22Rv1 (cell line): ENCODE results near the gene SQOR.

Experiments
- H3K27ac ChIP-seq: fragments of 450-650 bp; 2 replicates; pipeline ENCODE4 v1.5.1; 2017
- CTCF ChIP-seq: fragments of 450-650 bp; IDR thresholded peaks from 2 replicates; pipeline ENCODE4 v1.5.1; 2017; ENCODE audit warnings: mild to moderate bottlenecking
- ZFX ChIP-seq: fragments of 450-650 bp; IDR thresholded peaks from 2 replicates; pipeline ENCODE4 v1.6.1; 2017; ENCODE audit warnings: antibody characterized with exemption, borderline replicate concordance

Gene SQOR

GRCh38 chr15:45650889-45651525 lies 16.2 kb downstream of the SQOR start:
- H3K27ac ChIP-seq = no peak overlapping the region
- no peak for TF ChIP-seq ZFX
- no peak for TF ChIP-seq CTCF

- H3K27ac ChIP-seq = no peak overlapping the region
Measured at GRCh38 chr15:45653702-45654424, 19.0 kb downstream of the SQOR start.

GRCh38 chr15:45654749-45655148 lies 19.9 kb downstream of the SQOR start:
- H3K27ac ChIP-seq = no peak overlapping the region
- TF ChIP-seq CTCF (no peak), ZFX (no peak)

More at GRCh38 chr15:45653702-45654424, 19.0 kb downstream of the SQOR start:
- TF ChIP-seq CTCF = no peak
- no peak for TF ChIP-seq ZFX

GRCh38 chr15:45657254-45657653 lies 22.4 kb downstream of the SQOR start:
- no peak overlapping the region for H3K27ac ChIP-seq
- TF ChIP-seq ZFX (no peak), CTCF (no peak)

- TF ChIP-seq ZFX (no peak), CTCF (no peak)
- no peak overlapping the region for H3K27ac ChIP-seq
Measured at GRCh38 chr15:45657764-45658545, 23.1 kb downstream of the SQOR start.

GRCh38 chr15:45660231-45660979 lies 25.6 kb downstream of the SQOR start:
- TF ChIP-seq ZFX (no peak), CTCF (peak; percentile 8; the same call in 1 of the 2 replicates)
- H3K27ac ChIP-seq = 0 out of 2 replicates have a peak overlapping the region, but pooled peaks have one; percentile 30
